Trophoblast cell (in vitro differentiated cells and primary cell): Measurements from ENCODE around the gene PAK3. TPM values are rescaled to one million over a fixed set of nuclear protein-coding genes. Genes with fewer than 3 reads are reported as not detected.

Experiments used
- DNase-seq, 2 donors: peaks; one replicate each; pipeline ENCODE4 v3.0.0-alpha.2; 2016
- H2AFZ ChIP-seq: 2 replicates; pipeline ENCODE4 v1.6.1; 2013; ENCODE audit warnings: low read length, moderate library complexity, mild to moderate bottlenecking; ENCODE audit not compliant: insufficient read depth, poor library complexity
- H2AK5ac ChIP-seq: 2 replicates; pipeline ENCODE4 v1.6.1; 2013; ENCODE audit warnings: mild to moderate bottlenecking, low read length
- H2BK120ac ChIP-seq: 2 replicates; pipeline ENCODE4 v1.6.1; 2013; ENCODE audit warnings: low read length, mild to moderate bottlenecking, moderate library complexity; ENCODE audit not compliant: insufficient read depth, poor library complexity
- H2BK12ac ChIP-seq: 2 replicates; pipeline ENCODE4 v1.6.1; 2013; ENCODE audit warnings: mild to moderate bottlenecking, low read length, moderate library complexity
- H2BK5ac ChIP-seq: 2 replicates; pipeline ENCODE4 v1.6.1; 2013; ENCODE audit warnings: low read length, low read depth, moderate library complexity, mild to moderate bottlenecking; ENCODE audit not compliant: poor library complexity
- H3K14ac ChIP-seq: 2 replicates; pipeline ENCODE4 v1.6.1; 2013; ENCODE audit warnings: mild to moderate bottlenecking, low read length
- H3K18ac ChIP-seq: 2 replicates; pipeline ENCODE4 v1.6.1; 2013; ENCODE audit warnings: mild to moderate bottlenecking, low read length
- H3K23ac ChIP-seq: 2 replicates; pipeline ENCODE4 v1.6.1; 2013; ENCODE audit warnings: low read length
- H3K27ac ChIP-seq: 2 replicates; pipeline ENCODE4 v1.5.1; 2013; ENCODE audit warnings: low read depth, mild to moderate bottlenecking, inconsistent platforms, low read length, moderate library complexity
- H3K27me3 ChIP-seq: 2 replicates; pipeline ENCODE4 v1.6.1; 2013; ENCODE audit warnings: inconsistent platforms, mild to moderate bottlenecking, low read length, moderate library complexity; ENCODE audit not compliant: insufficient read depth
- H3K36me3 ChIP-seq, 2 experiments: 1 replicate in 1 of 2; 2 replicates in 1 of 2; pipeline ENCODE4 v1.6.1; 2013; ENCODE audit warnings: low read length in 2 of 2, mild to moderate bottlenecking in 2 of 2, moderate library complexity in 1 of 2; ENCODE audit not compliant: insufficient read depth in 2 of 2, control insufficient read depth in 1 of 2
- H3K4ac ChIP-seq: 2 replicates; pipeline ENCODE4 v1.6.1; 2013; ENCODE audit warnings: low read depth, mild to moderate bottlenecking, low read length, moderate library complexity
- H3K4me1 ChIP-seq, 2 experiments: 1 replicate in 1 of 2; 2 replicates in 1 of 2; pipeline ENCODE4 v1.6.1; 2013; ENCODE audit warnings: low read length in 2 of 2, mild to moderate bottlenecking in 2 of 2, moderate library complexity in 1 of 2; ENCODE audit not compliant: insufficient read depth in 2 of 2, control insufficient read depth in 1 of 2
- H3K4me2 ChIP-seq: 2 replicates; pipeline ENCODE4 v1.6.1; 2013; ENCODE audit warnings: inconsistent platforms, mild to moderate bottlenecking, low read length, moderate library complexity
- H3K4me3 ChIP-seq: 2 replicates; pipeline ENCODE4 v1.5.1; 2013; ENCODE audit warnings: mild to moderate bottlenecking, low read depth, low read length, inconsistent platforms
- H3K79me1 ChIP-seq: one replicate; pipeline ENCODE4 v1.6.1; 2013; ENCODE audit warnings: low read length
- H3K79me2 ChIP-seq: 2 replicates; pipeline ENCODE4 v1.6.1; 2013; ENCODE audit warnings: low read length, mild to moderate bottlenecking; ENCODE audit not compliant: control insufficient read depth, insufficient read depth, poor library complexity
- H3K9ac ChIP-seq: 2 replicates; pipeline ENCODE4 v1.6.1; 2013; ENCODE audit warnings: mild to moderate bottlenecking, low read length
- H3K9me3 ChIP-seq: 2 replicates; pipeline ENCODE4 v1.6.1; 2013; ENCODE audit warnings: low read depth, mild to moderate bottlenecking, control low read depth, inconsistent platforms, low read length; ENCODE audit not compliant: insufficient read depth
- H4K12ac ChIP-seq: 2 replicates; pipeline ENCODE4 v1.6.1; 2013; ENCODE audit warnings: low read depth, mild to moderate bottlenecking, low read length, moderate library complexity
- H4K8ac ChIP-seq: 2 replicates; pipeline ENCODE4 v1.6.1; 2013; ENCODE audit warnings: low read depth, mild to moderate bottlenecking, low read length, moderate library complexity
- H4K91ac ChIP-seq: one replicate; pipeline ENCODE4 v1.6.1; 2013; ENCODE audit warnings: low read depth, mild to moderate bottlenecking, low read length, moderate library complexity
- WGBS: extraction: QIAGEN DNeasy Blood & Tissue Kit; methylation state at CpG from one replicate; pipeline ENCODE4 v1.1.7; 2013; ENCODE audit warnings: missing lambda C conversion rate; ENCODE audit not compliant: insufficient read length, insufficient coverage; ENCODE audit errors: extremely low coverage; 5-methylcytosine and 5-hydroxymethylcytosine counted together
- polyA plus RNA-seq: library from polyadenylated mRNA; stranded (reverse); fragments of 200-250 nt; gene quantifications from 2 replicates; pipeline ENCODE4 v1.2.3, GENCODE V29; 2013

PAK3 gene
- polyA plus RNA-seq: 14.6 and 15.9 TPM in 2 replicates

- Histone ChIP-seq H2AFZ (peak within 1 kb of the TSS; percentile 83), H3K79me1 (no peaks in the 10 kb centered on the region), H2BK12ac (peak within 1 kb of the TSS; percentile 31), H3K9me3 (no peaks in the 10 kb centered on the region), H3K4me2 (peak within 1 kb of the TSS; percentile 92), H4K91ac (peak within 1 kb of the TSS; percentile 68), H3K23ac (no peak within 1 kb of the TSS), H3K4me3 (peak within 1 kb of the TSS; percentile 69), H2BK5ac (peak within 1 kb of the TSS; percentile 31), H3K14ac (no peak within 1 kb of the TSS), H3K27me3 (no peaks in the 10 kb centered on the region), H3K27ac (no peak within 1 kb of the TSS), H4K12ac (peak within 1 kb of the TSS; percentile 5), H3K4me1 (no peaks in the 10 kb centered on the region), H3K79me2 (no peaks in the 10 kb centered on the region), H2AK5ac (no peak within 1 kb of the TSS), H3K4ac (no peak within 1 kb of the TSS), H3K18ac (no peak within 1 kb of the TSS), H3K9ac (no peak within 1 kb of the TSS), H3K36me3 (no peaks in the 10 kb centered on the region), H4K8ac (peak within 1 kb of the TSS; percentile 28), H2BK120ac (peak within 1 kb of the TSS; percentile 43)
- no CpG with 5 or more reads among the region's 51 CpGs for WGBS
- peak in 1 of 2 donors; percentile 37 for DNase-seq
Measured at GRCh38 chrX:111095974-111096895, at the start of gene PAK3. Gene PAK3, plus strand, starts transcription at chrX:111096191. Its CDS starts 26,913 bp downstream, at chrX:111123104.

GRCh38 chrX:111047575-111047974, 48.4 kb upstream of the PAK3 start:
- no peak for DNase-seq
- Histone ChIP-seq H2AFZ (no peak overlapping the region), H3K4me3 (no peak overlapping the region), H3K4ac (no peak overlapping the region), H4K8ac (no peak overlapping the region), H3K4me1 (no peaks in the 10 kb centered on the region), H3K23ac (no peak overlapping the region), H4K91ac (no peak overlapping the region), H3K79me2 (no peaks in the 10 kb centered on the region), H3K9me3 (no peaks in the 10 kb centered on the region), H3K14ac (no peak overlapping the region), H3K36me3 (no peaks in the 10 kb centered on the region), H3K27ac (no peak overlapping the region), H2BK5ac (no peak overlapping the region), H2BK12ac (no peak overlapping the region), H3K4me2 (no peak overlapping the region), H3K18ac (no peak overlapping the region), H3K79me1 (no peaks in the 10 kb centered on the region), H2BK120ac (no peak overlapping the region), H3K27me3 (no peaks in the 10 kb centered on the region), H2AK5ac (no peak overlapping the region), H3K9ac (no peak overlapping the region), H4K12ac (no peak overlapping the region)
- no CpG with 5 or more reads among the region's 4 CpGs for WGBS

GRCh38 chrX:111052478-111052877, 43.5 kb upstream of the PAK3 start:
- Histone ChIP-seq H3K14ac (no peak overlapping the region), H3K36me3 (no peaks in the 10 kb centered on the region), H3K18ac (no peak overlapping the region), H2AFZ (no peak overlapping the region), H3K27ac (no peak overlapping the region), H3K79me1 (no peaks in the 10 kb centered on the region), H4K12ac (no peak overlapping the region), H3K9me3 (no peaks in the 10 kb centered on the region), H2BK12ac (no peak overlapping the region), H2AK5ac (no peak overlapping the region), H2BK120ac (no peak overlapping the region), H2BK5ac (no peak overlapping the region), H3K27me3 (no peaks in the 10 kb centered on the region), H3K9ac (no peak overlapping the region), H4K8ac (no peak overlapping the region), H3K79me2 (no peaks in the 10 kb centered on the region), H3K4me1 (no peaks in the 10 kb centered on the region), H3K23ac (no peak overlapping the region), H3K4me3 (no peak overlapping the region), H3K4ac (no peak overlapping the region), H3K4me2 (no peak overlapping the region), H4K91ac (no peak overlapping the region)
- DNase-seq: no peak

GRCh38 chrX:111071542-111072277, 24.3 kb upstream of the PAK3 start:
- no peak overlapping the region for H4K8ac ChIP-seq
- H2BK5ac ChIP-seq: no peak overlapping the region
- H3K27me3 ChIP-seq: no peaks in the 10 kb centered on the region
- H3K79me2 ChIP-seq: no peaks in the 10 kb centered on the region
- no peak overlapping the region for H3K14ac ChIP-seq
- no peak overlapping the region for H4K12ac ChIP-seq
- H2AFZ ChIP-seq: no peak overlapping the region
- no peaks in the 10 kb centered on the region for H3K9me3 ChIP-seq
- no peaks in the 10 kb centered on the region for H3K4me1 ChIP-seq
- no peak overlapping the region for H4K91ac ChIP-seq
- no peak overlapping the region for H2BK12ac ChIP-seq
- no peak overlapping the region for H3K4me3 ChIP-seq
- H2AK5ac ChIP-seq: no peak overlapping the region
- no peak overlapping the region for H3K27ac ChIP-seq
- H2BK120ac ChIP-seq: no peak overlapping the region
- H3K4me2 ChIP-seq: no peak overlapping the region
- H3K18ac ChIP-seq: no peak overlapping the region
- no peak overlapping the region for H3K4ac ChIP-seq
- no peak for DNase-seq
- H3K23ac ChIP-seq: no peak overlapping the region
- no peaks in the 10 kb centered on the region for H3K79me1 ChIP-seq
- no peaks in the 10 kb centered on the region for H3K36me3 ChIP-seq
- WGBS: no CpG with 5 or more reads among the region's 1 CpG
- no peak overlapping the region for H3K9ac ChIP-seq
